GM21367 (cell line): ENCODE results near the gene RGS6.
"Not testable (repeated sequence)": the region's sequence is repeated elsewhere in the genome, so short reads cannot be mapped to it uniquely, and the experiment has no call there.

Experiments
- ATAC-seq: cut with Tn5 transposase; IDR thresholded peaks from one replicate; pipeline ENCODE4 v1.9.1; 2021; ENCODE audit not compliant: unreplicated experiment

The RGS6 gene

DNA sequence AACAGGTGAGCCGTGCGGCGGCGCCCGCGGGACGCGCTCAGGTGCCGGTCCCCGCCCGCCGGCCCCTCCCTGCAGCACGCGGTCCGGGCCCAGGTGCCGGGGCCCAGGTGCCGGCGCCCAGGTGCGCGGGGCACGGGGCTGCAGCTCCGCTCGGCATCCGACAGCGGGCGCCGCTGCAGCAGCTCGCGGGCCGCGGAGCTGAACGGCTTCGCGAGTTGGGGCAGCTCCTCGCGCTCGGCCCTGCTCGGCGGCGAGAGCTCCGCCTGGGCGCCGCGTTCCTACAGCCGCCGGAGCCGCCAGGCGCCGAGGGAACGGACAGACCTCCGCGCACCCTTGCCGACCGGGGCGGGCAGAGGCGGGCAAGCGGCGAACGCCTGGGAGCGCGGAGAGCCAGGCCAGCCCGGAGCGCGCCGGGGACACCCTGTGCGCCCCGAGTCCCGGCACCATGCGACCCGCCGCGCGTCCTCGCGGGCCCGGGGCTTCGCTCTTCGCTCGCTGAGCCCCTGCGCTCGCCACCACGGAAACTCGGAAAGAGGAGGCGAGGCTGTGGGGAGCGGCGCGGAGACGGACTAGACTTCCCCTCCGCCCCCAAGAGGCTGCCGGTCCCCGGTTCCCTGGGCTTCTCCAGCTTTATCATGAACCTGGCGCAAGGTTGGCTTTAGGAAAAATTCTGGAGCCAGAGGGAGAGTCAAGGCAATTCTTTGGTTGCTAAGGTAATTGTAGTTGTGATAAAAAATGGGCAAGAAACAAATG, at the start of gene RGS6:
Gene RGS6, plus strand, starts transcription at position 201 of the 753 bp plus-strand sequence.
- ATAC-seq: no peak

DNA sequence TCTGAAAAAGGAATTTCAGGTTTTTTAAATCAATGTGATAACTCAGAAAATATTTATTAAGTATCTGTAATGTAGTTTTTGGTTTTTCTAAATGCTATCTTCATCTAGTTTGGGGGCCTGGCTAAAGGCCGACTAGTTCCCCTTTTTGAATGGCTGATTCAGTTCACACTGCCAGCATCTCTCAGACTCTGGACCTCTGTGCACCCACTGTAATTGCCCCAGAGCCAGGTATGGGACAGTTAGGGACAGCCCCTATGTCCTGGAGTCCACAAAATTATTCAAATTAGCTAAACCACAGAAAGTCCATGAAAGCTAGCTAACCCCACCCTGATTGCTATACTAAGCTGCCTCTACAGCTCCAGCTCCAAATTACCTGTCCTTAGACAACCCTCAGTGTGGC, 49.1 kb upstream of the RGS6 start:
- ATAC-seq: no peak

DNA sequence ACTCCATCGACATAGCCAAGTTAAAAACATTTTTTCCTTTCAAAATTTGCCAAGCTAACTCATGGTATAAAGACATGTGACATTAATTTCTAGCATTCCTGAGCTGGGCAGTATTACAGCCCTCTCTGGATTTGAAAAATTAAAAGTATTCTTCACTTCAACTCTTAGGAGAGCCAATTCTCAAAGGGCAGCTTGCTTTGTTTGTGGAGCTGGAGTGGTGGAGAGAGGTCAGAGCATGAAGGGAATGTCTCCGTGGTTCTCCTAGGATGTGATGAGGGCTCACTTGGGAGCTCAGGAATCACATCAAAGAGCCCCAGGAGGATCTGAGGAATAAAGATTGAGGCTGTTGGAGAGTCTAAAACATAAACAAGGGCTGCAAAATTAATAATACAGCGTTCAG, 46.9 kb upstream of the RGS6 start:
- ATAC-seq: no peak

DNA sequence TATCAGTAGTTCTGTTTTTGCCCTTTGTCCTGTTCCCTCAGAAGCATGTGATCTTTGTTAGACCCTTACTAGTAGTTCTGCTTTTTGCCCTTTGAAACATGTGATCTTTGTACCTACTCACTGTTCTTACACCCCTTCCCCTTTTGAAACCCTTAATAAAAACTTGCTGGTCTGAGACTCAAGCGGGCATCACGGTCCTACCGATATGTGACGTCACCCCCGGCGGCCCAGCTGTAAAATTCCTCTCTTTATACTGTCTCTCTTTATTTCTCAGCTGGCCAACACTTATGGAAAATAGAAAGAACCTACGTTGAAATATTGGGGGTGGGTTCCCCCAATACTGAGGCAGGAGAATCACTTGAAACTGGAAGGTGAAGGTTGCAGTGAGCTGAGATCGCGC, 44.4 kb upstream of the RGS6 start:
- ATAC-seq: not testable (repeated sequence)

DNA sequence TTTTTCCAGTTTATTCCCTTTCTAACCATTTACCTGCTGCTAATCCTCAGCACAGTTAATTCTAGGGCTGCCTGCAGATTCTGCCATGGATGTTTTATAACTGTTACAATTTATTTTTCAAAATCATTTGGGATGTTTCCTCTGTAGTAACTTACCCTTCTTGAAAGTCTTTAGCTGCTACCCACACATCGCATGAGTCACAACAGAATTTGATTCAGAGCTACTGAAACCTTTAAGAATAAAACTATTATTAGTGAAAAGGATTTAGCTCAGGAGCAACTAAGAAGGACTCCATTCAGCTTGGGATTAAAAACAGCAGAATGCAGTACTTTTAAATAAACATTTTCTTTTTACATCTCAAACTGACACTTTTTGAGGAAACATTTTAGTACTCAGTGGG, 41.7 kb upstream of the RGS6 start:
- ATAC-seq: no peak

DNA sequence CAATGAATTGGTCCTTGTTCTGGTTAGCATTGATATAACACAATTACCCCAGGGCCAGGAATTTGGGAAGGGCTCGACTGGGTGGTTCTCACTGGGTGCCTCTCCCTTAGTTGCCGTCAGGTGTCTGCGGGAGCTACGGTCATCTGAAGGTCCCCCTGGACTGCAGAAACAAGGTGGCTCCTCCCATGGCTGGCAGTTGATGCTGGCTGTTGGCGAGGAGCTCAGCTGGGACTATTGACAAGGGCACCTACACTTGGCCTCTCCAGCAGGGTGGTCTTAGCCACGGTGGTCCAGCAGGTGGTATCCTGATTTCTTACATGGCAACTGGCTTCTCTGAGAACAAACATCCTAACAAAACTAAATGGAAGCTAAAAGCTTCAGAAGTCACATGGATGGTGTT, 41.0 kb upstream of the RGS6 start:
- no peak for ATAC-seq

DNA sequence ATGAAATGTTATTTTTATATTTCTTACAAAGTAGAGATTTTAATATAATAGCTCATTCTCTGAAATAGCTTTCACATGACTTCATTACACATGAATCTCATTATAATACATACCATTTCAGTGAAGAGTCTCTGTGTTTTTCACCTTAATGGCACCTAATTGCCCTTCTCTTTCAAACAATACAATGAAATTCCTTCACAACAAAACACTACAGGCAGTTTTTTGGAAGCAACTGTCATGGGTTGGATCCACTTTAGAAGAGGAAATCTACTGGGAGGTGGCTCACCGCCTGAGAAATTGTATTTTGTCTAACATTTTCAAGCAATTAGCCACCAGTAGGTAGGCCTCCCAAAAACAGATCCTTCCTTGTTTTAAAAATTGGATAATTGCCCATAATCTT, 40.3 kb upstream of the RGS6 start:
- ATAC-seq: no peak

DNA sequence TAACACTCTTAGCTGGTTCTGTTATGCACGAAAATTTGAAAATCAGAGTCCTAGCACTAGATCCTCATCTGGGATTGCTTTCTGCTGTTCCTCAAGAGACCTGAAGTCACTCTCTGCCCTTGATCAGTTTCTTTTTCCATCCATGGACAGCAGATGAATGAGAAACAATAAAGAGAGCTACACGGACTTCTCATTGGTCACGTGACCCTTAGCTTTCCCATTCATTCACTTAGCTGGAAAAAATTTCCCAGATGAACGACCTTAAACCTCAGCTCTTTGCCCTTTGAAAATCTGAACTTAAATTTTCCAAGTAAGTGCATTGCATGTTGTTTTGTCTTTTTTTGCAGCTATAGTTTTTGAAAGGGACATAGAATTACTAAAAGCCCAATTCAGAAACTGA, 27.2 kb upstream of the RGS6 start:
- ATAC-seq: no peak

DNA sequence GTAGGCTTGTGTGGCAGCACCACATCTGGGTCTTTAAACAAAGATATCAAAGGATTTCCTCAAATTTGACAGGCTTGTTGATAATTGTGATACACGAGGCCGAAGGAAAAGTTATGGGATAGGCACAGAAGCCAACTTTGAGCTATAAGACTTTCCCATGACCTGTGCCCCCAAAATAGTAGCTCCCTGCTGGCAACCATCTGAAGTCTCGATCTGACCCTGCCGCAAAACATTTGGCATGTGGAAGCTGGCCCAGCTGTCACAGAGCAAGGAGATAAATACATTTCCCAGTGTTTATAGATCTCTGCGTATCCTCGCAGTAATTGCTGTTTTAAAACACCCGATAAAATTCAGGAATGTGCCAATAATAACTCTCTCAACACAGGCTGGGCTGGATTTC, 26.4 kb upstream of the RGS6 start:
- no peak for ATAC-seq

DNA sequence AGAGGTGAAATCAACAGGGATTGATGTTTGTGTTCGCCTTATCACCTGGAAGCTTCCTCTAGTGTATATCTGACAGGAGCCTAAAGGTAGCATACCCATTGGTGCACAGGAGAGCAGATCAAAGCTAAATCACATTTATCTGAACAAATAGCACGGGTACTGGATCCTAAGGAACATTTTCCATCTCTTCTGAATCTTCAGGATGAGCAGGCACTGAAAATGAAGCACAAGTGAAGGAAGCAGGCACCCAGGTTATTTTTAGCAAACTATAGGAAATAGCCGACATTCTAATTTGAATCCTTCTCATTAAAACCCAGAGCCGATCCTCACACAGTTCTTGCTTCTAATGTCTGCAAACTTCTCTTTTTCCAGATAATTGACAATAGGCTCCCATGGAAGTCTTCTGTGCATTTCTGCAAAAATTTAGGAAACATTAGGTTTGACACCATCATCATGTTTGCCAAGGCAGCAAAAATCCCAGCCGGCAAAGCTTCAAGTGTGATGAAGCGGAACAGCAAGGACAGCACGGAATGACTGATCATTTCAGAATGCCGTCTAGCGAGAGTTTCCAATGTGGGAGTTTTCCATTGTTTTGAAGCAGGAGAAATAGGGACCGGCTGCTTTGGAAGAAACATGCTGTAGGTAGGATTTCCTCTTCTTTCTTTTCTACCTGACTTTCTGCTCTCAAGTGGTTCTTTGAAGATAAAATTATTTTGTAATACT, 24.3 kb upstream of the RGS6 start:
- no peak for ATAC-seq

DNA sequence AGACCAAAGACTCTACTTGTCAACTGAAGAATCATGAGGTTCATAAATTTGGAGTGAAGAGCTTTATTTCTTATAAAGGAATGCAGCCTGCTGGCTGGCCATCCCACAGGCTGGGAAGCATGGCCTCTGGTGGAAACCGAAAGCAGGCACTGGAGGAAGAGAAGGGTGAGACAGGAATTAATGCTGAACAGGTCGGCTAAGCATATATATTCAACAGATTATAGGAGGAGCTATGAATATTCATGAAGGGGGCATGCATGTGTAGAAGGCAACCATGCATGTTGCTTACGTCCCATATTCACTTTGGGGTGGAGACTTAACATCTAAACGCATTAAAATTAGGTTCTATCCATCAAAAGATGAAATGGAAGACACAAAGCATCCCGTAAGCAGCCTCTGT, 20.6 kb upstream of the RGS6 start:
- no peak for ATAC-seq

DNA sequence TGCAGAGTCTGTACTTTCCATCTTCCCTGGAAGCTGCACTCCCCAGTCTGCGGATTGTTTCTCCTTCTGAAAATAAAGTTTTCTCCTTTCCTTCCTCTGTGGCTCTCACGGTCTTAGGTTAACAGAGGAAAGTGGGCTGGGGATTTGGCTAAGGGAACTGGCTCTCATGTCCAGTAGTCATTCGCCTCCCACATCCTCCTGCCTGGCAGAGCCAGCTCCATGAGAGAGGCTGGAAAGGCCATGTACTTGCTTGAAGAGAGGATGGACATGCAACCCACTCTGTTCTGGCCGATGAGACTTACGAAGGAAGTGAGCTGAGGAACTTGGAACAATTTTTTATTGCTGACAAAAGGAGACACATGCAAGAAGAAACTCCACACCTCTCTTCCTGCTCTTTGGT, 18.9 kb upstream of the RGS6 start:
- ATAC-seq: no peak

DNA sequence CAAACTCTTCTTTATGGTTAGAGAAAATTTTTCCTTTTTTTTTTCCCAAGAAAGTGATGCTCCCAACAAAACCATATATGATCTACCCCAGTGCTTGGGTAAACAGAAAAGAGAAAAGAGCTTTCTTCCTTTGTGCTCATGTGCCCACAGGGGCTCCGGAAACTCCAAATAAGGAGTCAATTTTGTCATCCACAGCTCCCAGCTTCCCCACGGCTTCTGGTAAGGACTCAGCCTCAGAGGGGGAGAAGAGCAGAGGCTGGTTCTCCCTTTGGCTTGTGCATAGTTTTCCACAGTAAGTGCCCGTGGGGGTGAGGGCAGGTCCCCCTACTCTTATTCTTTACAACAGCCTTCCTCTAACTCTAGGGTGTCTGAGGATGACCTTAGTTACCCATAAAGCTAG, 13.3 kb upstream of the RGS6 start:
- no peak for ATAC-seq

DNA sequence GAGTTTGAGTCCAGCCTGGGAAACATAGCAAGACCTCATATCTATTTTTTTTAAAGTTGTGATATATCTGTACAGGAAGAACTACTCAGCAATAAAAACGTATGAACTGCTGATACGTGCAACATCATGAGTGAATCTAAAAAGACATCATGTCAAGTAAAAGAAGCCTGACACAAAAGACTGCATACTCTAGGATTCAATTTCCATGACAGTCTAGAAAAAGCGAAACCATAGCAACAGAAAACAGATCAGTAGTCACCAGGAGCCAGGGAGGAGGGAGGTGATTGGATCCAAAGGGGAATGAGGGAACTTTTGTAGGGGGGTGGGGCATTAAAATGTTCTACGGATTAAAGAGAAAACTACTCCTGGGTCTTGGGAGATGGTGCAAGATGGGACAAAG, 8.7 kb upstream of the RGS6 start:
- no peak for ATAC-seq

DNA sequence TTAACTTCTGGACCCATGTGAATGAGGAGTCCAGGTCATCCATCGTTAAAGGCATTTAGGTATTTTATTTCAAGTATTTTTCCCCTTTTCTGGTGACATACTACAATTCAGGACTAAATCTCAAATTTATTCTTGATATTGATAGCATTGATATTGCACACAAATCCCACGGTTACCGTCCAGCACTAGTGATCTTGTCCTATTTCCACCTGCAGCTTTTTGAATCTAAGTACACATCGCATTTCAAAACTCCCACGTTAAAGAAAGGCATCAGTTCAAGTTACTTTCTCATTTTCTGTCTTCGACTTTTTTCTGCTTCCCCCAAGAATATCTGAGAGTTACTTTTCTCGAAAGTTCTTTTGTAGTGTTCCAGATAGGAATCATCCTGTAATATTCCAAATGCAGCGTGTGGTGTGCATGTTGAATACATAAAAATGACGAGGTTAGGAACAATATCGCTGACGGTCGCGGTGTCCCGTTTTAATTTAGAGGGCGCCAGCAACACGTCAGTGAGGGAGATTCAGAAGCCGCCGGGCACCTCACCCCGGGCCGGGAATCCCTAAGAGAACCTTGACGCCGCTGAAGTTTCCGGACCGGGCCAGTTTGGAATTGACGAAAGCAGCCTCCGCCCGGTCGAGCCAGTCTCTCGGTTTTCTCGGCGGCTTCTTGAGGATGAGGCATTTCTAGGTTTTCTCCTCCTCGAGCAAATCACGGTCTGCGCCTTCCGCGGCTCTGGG, 569 bp upstream of the RGS6 start:
- ATAC-seq: no peak

DNA sequence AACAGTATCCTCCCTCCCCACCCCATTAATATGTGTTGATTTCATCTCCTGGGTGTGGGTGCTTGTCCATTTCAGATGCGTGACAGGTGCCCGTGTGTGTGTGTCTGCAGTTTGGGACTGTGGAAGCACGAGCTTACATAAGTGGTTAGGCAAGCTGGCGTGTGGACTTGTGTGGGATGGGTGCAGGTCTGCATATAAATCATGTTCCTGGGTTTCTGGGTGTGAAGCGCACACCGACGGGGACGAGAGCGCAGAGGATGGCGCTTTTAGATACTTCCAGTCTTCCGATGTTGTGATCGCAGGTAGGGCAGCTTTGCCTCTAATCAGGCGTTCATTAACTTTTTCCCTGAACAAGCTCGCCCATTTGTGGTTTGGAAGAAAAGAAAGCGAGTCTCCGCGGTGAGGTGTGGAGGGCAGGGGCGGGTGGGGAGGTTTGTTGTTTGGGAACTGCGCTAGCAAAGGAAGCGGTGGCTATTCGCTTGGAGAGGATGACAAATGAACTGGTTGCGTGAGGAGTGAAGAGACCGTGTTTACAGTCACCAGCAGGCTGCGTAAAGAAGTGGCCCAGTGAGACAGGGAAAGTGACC, 865 bp downstream of the RGS6 start:
- no peak for ATAC-seq

DNA sequence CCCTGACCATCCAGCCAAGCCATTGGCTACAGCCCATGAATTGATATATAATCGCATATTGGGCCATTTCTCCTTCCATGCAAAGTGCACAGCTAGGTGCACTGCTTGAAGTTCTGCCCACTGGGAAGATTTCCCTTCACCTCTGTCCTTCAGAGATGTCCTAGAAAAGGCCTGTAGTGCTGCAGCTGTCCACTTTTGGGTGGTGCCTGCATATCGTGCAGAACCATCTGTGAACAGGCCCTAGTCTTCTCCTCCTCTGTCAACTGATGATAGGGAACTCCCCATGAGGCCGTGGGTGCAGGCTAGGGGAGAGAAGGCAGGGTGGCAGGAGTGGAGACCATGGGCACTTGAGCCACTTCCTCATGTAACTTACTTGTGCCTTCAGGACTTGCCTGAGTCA, 6.0 kb downstream of the RGS6 start:
- not testable (repeated sequence) for ATAC-seq

DNA sequence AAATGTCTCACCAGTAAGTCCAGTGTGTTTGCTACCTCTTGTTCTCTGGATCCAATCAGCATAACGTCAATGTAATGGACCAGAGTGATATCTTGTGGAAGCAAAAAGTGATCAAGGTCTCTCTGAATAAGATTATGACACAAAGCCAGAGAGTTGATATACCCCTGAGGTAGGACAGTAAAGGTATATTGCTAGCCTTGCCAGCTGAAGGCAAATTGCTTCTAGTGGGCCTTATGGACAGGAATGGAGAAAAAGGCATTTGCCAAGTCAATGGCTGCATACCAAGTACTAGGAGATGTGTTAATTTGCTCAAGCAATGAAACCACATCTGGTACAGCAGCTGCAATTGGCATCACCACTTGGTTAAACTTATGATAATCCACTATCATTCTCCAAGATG, 7.1 kb downstream of the RGS6 start:
- ATAC-seq: not testable (repeated sequence)

DNA sequence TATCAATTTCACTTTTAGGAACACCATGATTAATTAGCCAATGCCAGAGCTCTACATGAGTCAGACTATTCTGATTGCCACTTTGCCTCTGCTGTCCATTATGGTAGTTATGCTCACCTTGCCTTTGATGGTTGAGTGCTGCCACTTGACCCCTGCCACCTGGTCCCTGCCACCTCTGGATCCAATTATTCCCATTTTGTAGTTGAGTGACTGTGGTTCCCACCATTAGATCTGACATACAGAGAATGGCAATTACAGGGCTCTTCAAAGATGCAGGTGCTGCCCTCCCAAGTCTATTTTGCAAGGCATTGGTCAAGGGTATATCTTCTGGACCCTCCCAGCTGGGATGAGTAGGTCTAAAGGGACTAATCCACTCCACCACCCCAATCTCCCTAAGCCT, 8.3 kb downstream of the RGS6 start:
- ATAC-seq: not testable (repeated sequence)

DNA sequence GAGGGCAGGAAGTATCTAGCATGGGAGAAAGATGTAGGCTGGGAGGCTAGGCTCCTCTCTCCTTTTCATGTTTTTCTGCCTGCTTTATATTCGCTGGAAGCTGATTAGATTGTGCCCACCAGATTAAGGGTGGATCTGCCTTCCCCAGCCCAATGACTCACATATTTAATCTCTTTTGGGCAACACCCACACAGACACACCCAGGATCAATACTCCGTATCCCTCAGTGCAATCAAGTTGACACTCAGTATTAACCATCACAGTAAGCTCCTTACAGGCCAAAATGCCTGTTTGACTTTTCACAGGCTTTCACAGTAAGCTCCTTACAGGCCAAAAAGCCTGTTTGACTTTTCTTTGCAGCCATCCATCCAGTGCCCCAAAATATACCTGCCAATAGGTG, 9.4 kb downstream of the RGS6 start:
- ATAC-seq: not testable (repeated sequence)

DNA sequence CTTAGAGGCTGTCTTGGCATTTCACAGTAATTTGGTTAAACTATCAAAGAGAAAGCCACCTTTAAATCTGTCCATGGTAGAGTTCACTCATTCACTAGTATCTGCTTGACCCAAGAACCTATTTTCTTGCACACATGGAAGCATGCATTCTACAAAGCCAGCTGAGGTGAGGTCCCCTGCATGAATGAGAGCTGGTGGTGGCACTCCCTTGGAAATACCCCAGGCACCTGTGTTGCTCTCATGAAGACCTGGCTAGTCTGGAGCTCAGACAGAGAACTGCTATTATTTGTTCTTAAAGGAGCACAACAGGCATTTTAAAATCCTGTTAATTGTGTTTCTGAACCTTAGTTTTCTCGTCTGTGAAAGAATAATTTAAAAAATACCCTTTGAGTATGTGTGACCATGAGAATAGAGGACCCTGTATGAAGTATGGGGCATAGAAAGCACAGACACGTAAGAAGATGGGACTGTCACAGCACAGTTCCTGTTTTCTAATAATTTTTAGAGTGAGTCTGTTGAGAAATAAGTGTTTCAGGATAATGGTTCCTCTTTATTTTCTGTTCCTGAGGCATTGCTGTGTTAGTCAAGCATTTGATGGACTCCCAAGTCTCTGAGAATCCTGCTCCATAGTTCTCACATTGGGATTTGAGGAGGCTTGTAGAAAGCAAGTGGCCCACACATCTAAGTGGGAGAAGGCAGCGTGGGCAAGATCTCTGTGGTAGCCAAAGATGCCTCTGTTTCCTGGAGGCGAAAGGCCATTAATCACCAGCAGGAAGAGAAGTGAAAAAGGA, 10.9 kb downstream of the RGS6 start:
- no peak for ATAC-seq
